Adrenal gland (tissue), 12 donors: ENCODE results near the gene PURA. TPM values are rescaled to one million over a fixed set of nuclear protein-coding genes. Genes with fewer than 3 reads are reported as not detected.

Experiments
- DNase-seq, 7 donors: peaks; one replicate each; pipeline ENCODE4 v3.0.0-alpha.2; 2019 to 2020
- H3K27ac ChIP-seq, 5 donors: fragments of 200-600 bp; sonication (generic) in 4 of 5; 1 replicate in 3 of 5; 2 replicates in 2 of 5; pipeline versions ENCODE4 v1.5.1 to v1.8.0; 2016 to 2020; ENCODE audit warnings: mild to moderate bottlenecking in 1 of 5
- H3K27me3 ChIP-seq: fragments of 200-600 bp; 2 replicates; pipeline ENCODE4 v1.8.0; 2021
- H3K36me3 ChIP-seq, 2 donors: fragments of 200-600 bp; replicated peaks in 1 of 2; 1 replicate in 1 of 2; 2 replicates in 1 of 2; pipeline versions ENCODE4 v1.5.1 to v1.8.0; 2018 to 2022
- H3K4me1 ChIP-seq, 2 donors: fragments of 200-600 bp; replicated peaks in 1 of 2; 1 replicate in 1 of 2; 2 replicates in 1 of 2; pipeline versions ENCODE4 v1.5.1 to v1.8.0; 2018 to 2021
- H3K4me3 ChIP-seq, 4 donors: fragments of 200-600 bp; sonication (generic) in 3 of 4; one replicate each; pipeline ENCODE4 v1.5.1; 2016 to 2018
- H3K9me3 ChIP-seq, 3 donors: fragments of 200-600 bp; sonication (generic) in 1 of 3; replicated peaks in 1 of 3; 1 replicate in 2 of 3; 2 replicates in 1 of 3; pipeline versions ENCODE4 v1.5.1 to v1.8.0; 2016 to 2021
- CTCF ChIP-seq, 6 experiments: fragments of 450-650 bp in 4 of 6; fragments of 200-600 bp in 2 of 6; sonication (generic) in 1 of 6; IDR thresholded peaks; 1 replicate in 5 of 6; 2 replicates in 1 of 6; pipeline versions ENCODE4 v1.5.1 to v1.8.0; 2016 to 2021; ENCODE audit warnings: antibody characterized with exemption in 6 of 6, mild to moderate bottlenecking in 2 of 6, moderate library complexity in 1 of 6
- POLR2A ChIP-seq, 2 donors: fragments of 450-650 bp; IDR thresholded peaks; one replicate each; pipeline ENCODE4 v1.6.1; 2017; ENCODE audit warnings: antibody characterized with exemption in 2 of 2, mild to moderate bottlenecking in 2 of 2, moderate library complexity in 1 of 2
- WGBS, 4 donors: extraction: QIAGEN DNeasy Blood & Tissue Kit in 2 of 4; methylation state at CpG; one replicate each; pipeline versions ENCODE4 v1.1.5 to v1.1.7; 2013 to 2017; 5-methylcytosine and 5-hydroxymethylcytosine counted together
- intact Hi-C, 2 donors: fragments of 100-400 bp; cut with DNase I; formaldehyde crosslinking; loops; one replicate each; pipeline versions ENCODE4 v1.14.1 to v1.15.0; 2022 to 2023
- polyA plus RNA-seq, 3 donors: library from polyadenylated mRNA; stranded (reverse); fragments of 200-250 nt in 2 of 3; fragments of 350-450 nt in 1 of 3; fragmentation: Illumina TruSeq in 1 of 3; extraction: RNeasy Lipid Tissue Mini Kit (QIAGEN cat#74804) in 1 of 3; gene quantifications; one replicate each; pipeline ENCODE4 v1.2.3, GENCODE V29; 2013 to 2014
- total RNA-seq, 9 donors: library from RNA; depleted of rRNA in 4 of 9; stranded (reverse); fragments of >200 nt in 4 of 9; fragments of 120-200 nt in 1 of 9; fragmentation: NEBNext Ultra II Directional in 1 of 9; extraction: Animal tissue kit (Norgen Biotek cat#: 25700) in 1 of 9; gene quantifications; one replicate each; pipeline versions ENCODE4 v1.1.0 to v1.2.4, GENCODE V29; 2013 to 2023
- donor health status: healthy with polysubstance abuse.
- donor health status: Bipolar disorder and iron deficiency.
- donor health status: DM: yes; HTN: yes; CAD: no.
- donor health status: DM: no; HTN: no; CAD: no.
- donor health status: DM: no; HTN: no; CAD: no.
- donor health status: DM: yes; HTN: yes; CAD: no.

Gene PURA
- total and polyA plus RNA-seq, 12 donors: 4.9 to 37.0 (median 21.7) TPM

DNA sequence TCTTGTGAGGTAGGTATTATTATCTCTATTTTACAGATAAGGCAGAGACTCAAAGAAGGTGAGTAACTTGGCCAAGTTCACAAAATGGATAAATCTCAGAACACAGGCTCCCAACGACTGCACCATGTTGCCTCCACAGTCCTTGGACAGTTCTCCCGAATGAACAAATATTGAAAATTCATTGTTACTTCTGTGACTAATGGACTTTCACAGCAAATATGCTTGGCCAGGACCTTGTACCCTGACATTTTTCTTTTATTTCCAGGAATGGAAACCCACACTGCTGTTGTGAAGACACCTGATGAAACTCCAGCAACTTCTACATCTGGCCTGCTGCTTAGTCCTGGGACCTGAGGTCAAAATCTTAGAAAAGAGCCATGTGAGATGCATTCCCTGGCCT, 58.6 kb downstream of the PURA start:
- H3K27me3 ChIP-seq: no peaks in the 10 kb centered on the region
- intact Hi-C loops: no loop called here
- no peaks in the 10 kb centered on the region for H3K36me3 ChIP-seq
- no peak overlapping the region for H3K27ac ChIP-seq
- H3K4me1 ChIP-seq: peaks cover 14 to 16% of the 10 kb centered on the region in 2 donors
- H3K4me3 ChIP-seq: no peak overlapping the region
- no peak for TF ChIP-seq CTCF (IDR thresholded peaks at IDR 0.05)
- TF ChIP-seq POLR2A (IDR thresholded peaks at IDR 0.05): no peak
- WGBS, 4 donors: 42 to 79% (median 65%) methylated on average over 2 of the region's 2 CpGs
- no peaks in the 10 kb centered on the region for H3K9me3 ChIP-seq
- DNase-seq: no peak

DNA sequence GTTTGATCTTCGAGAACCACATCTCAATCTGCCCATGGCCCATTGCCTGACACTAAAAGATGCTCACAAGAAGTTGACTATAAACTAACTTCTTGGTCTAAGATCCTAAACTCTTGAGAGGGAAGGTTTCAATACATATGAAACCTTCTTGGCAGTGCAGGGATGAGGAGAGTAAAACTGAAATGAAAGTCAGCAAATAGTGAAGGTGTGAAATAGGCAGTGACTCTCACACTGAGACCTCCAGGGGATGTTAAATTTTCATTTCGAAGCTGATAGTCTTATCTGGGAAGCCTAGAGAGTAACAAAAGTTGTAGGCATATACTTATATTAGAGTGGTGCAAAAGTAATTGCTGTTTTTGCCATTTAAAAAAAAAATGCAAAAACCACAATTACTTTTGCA, 60.1 kb downstream of the PURA start:
- no peaks in the 10 kb centered on the region for H3K9me3 ChIP-seq
- H3K27me3 ChIP-seq: no peaks in the 10 kb centered on the region
- WGBS, 4 donors: 91 to 96% (median 94%) methylated on average over 2 of the region's 2 CpGs
- peaks cover 16 to 31% of the 10 kb centered on the region in 2 donors for H3K4me1 ChIP-seq
- no peak overlapping the region for H3K4me3 ChIP-seq
- intact Hi-C loops: no loop called here
- no peak for DNase-seq
- H3K27ac ChIP-seq: peak overlapping the region in 1 of 5 donors; percentile 98
- no peaks in the 10 kb centered on the region for H3K36me3 ChIP-seq
- TF ChIP-seq POLR2A (IDR thresholded peaks at IDR 0.05): no peak
- no peak for TF ChIP-seq CTCF (IDR thresholded peaks at IDR 0.05)

- intact Hi-C loops: loop anchor here in 1 of 2 donors (5.0 kb wide), 1 partner anchor 68 kb away; no protein-coding TSS in a partner anchor
- H3K27me3 ChIP-seq: no peaks in the 10 kb centered on the region
- peaks cover 18 to 36% of the 10 kb centered on the region in 2 donors for H3K4me1 ChIP-seq
- H3K36me3 ChIP-seq: no peaks in the 10 kb centered on the region
- peak within 1 kb of the TSS; percentile 90 to 99 (median 97) for H3K27ac ChIP-seq
- DNase-seq: peak; percentile 95 to 98 (median 98)
- H3K4me3 ChIP-seq: peak within 1 kb of the TSS; percentile 62 to 96 (median 79)
- H3K9me3 ChIP-seq: no peaks in the 10 kb centered on the region
- WGBS, 4 donors: 1 to 9% (median 4%) methylated on average over 11 to 61 of the region's 61 CpGs
- TF ChIP-seq POLR2A (IDR thresholded peaks at IDR 0.05) (peak; percentile 52 to 93), CTCF (IDR thresholded peaks at IDR 0.05) (no peak)
Measured at GRCh38 chr5:140174465-140175366, 60.8 kb downstream of the PURA start, which contains the start of gene CYSTM1. Gene CYSTM1, plus strand, starts transcription at chr5:140175188. Its CDS starts 19,278 bp downstream, at chr5:140194466.

Other genes with a start within 250 kb of the PURA start
- 10 to 100 TPM in 5 of 9 donors, 1 to 10 TPM in 4; 1.8 to 16.7 (median 11.0) TPM for gene NRG2, start 70.8 kb upstream of the PURA start, total RNA-seq
- gene NRG2, start 70.8 kb upstream of the PURA start, polyA plus RNA-seq: 1 to 10 TPM; 5.0 to 6.5 (median 5.0) TPM
- gene IGIP, start 11.8 kb downstream of the PURA start, total RNA-seq: 10 to 100 TPM in 7 of 9 donors, 1 to 10 TPM in 2; 8.8 to 25.9 (median 12.9) TPM
- 10 to 100 TPM in 2 of 3 donors, 1 to 10 TPM in 1; 5.6 to 14.8 (median 10.9) TPM for gene IGIP, start 11.8 kb downstream of the PURA start, polyA plus RNA-seq
- 100 to 1,000 TPM in 8 of 9 donors, 10 to 100 TPM in 1; 42.6 to 605 (median 180) TPM for gene CYSTM1, start 61.1 kb downstream of the PURA start, total RNA-seq
- gene CYSTM1, start 61.1 kb downstream of the PURA start, polyA plus RNA-seq: 100 to 1,000 TPM; 126 to 188 (median 152) TPM
- 100 to 1,000 TPM in 2 of 9 donors, 10 to 100 TPM in 7; 49.1 to 194 (median 77.1) TPM for gene PFDN1, start 189.0 kb downstream of the PURA start, total RNA-seq
- gene PFDN1, start 189.0 kb downstream of the PURA start, polyA plus RNA-seq: 100 to 1,000 TPM in 1 of 3 donors, 10 to 100 TPM in 2; 68.1 to 130 (median 97.5) TPM
- 1 to 10 TPM in 8 of 9 donors, under 1 TPM in 1; 0.54 to 9.8 (median 4.7) TPM for gene HBEGF, start 232.5 kb downstream of the PURA start, total RNA-seq
- 1 to 10 TPM; 3.0 to 6.2 (median 5.6) TPM for gene HBEGF, start 232.5 kb downstream of the PURA start, polyA plus RNA-seq
- gene SLC4A9, start 246.1 kb downstream of the PURA start, total RNA-seq: not detected
- gene SLC4A9, start 246.1 kb downstream of the PURA start, polyA plus RNA-seq: under 1 TPM in 2 of 3 donors, not detected in 1; 0.13 to 0.32 TPM